Liver (tissue), 3 donors: ENCODE data around the gene SBNO1.

Experiments
- ATF3 ChIP-seq: IDR thresholded peaks from 2 replicates; pipeline ENCODE4 v1.6.1; 2016; ENCODE audit warnings: antibody characterized with exemption
- CTCF ChIP-seq: fragments of 150-350 bp; IDR thresholded peaks from 2 replicates; pipeline ENCODE4 v1.5.1; 2017; ENCODE audit warnings: improper control_type of control experiment, low read depth, low read length; ENCODE audit not compliant: missing input control
- FOXA1 ChIP-seq: IDR thresholded peaks from 2 replicates; pipeline ENCODE4 v1.6.1; 2016; ENCODE audit warnings: antibody characterized with exemption
- GABPA ChIP-seq, 2 donors: IDR thresholded peaks in 1 of 2; conservative IDR thresholded peaks in 1 of 2; 2 replicates each; pipeline ENCODE4 v1.6.1; 2016; ENCODE audit warnings: antibody characterized with exemption in 2 of 2, mild to moderate bottlenecking in 1 of 2, moderate library complexity in 1 of 2
- JUND ChIP-seq, 2 donors: IDR thresholded peaks; 2 replicates each; pipeline ENCODE4 v1.6.1; 2016; ENCODE audit warnings: antibody characterized with exemption in 2 of 2
- MAX ChIP-seq: IDR thresholded peaks from 2 replicates; pipeline ENCODE4 v1.6.1; 2016; ENCODE audit warnings: antibody characterized with exemption
- RAD21 ChIP-seq, 2 donors: IDR thresholded peaks; 2 replicates each; pipeline ENCODE4 v1.6.1; 2016; ENCODE audit warnings: antibody characterized with exemption in 2 of 2, mild to moderate bottlenecking in 2 of 2
- REST ChIP-seq: IDR thresholded peaks from 2 replicates; pipeline ENCODE4 v1.6.1; 2016; ENCODE audit warnings: antibody characterized with exemption, mild to moderate bottlenecking
- TAF1 ChIP-seq: conservative IDR thresholded peaks from 2 replicates; pipeline ENCODE4 v1.6.1; 2016; ENCODE audit warnings: antibody characterized with exemption, mild to moderate bottlenecking
- YY1 ChIP-seq: IDR thresholded peaks from 2 replicates; pipeline ENCODE4 v1.6.1; 2016; ENCODE audit warnings: antibody characterized with exemption, mild to moderate bottlenecking
- ZBTB33 ChIP-seq: IDR thresholded peaks from 2 replicates; pipeline ENCODE4 v1.6.1; 2016; ENCODE audit warnings: antibody characterized with exemption
- donor health status: healthy.
- donor health status: healthy.

GRCh38 chr12:123250471-123251383, 113.9 kb downstream of the SBNO1 start:
- TF ChIP-seq FOXA1 (no peak), MAX (no peak), CTCF (no peak), YY1 (peak; percentile 45), RAD21 (IDR thresholded peaks at IDR 0.05) (no peak), JUND (IDR thresholded peaks at IDR 0.05) (no peak), ZBTB33 (no peak), GABPA (IDR thresholded peaks at IDR 0.05 in 1 of 2, conservative IDR thresholded peaks at IDR 0.05 in 1 of 2) (no peak), ATF3 (no peak), TAF1 (no peak), REST (no peak)
